Measurements from ENCODE around the gene CA12. TPM values are rescaled to one million over a fixed set of nuclear protein-coding genes. Genes with fewer than 3 reads are reported as not detected.

The CA12 gene
- polyA plus RNA-seq, 3 donors, result not detected

- Histone ChIP-seq H3K4me1 (ENCODE audit: control insufficient read depth in 1 of 2, insufficient read depth in 2 of 2, low read length in 2 of 2) (no peaks in the 10 kb centered on the region), H2AFZ (ENCODE audit: insufficient read depth, low read depth, low read length, poor library complexity, severe bottlenecking) (no peak overlapping the region), H3K27me3 (ENCODE audit: control insufficient read depth in 2 of 2, insufficient read depth in 2 of 2, low read length in 2 of 2) (no peaks in the 10 kb centered on the region), H3K9me3 (replicated peaks in 1 of 2; ENCODE audit: control insufficient read depth in 1 of 2, insufficient read depth in 1 of 2, low read length in 2 of 2) (no peaks in the 10 kb centered on the region), H3K4me2 (replicated peaks; ENCODE audit: extremely low read depth, low read length, poor library complexity, severe bottlenecking) (no peak overlapping the region), H3K27ac (ENCODE audit: low read depth in 1 of 2, low read length in 2 of 2) (no peak overlapping the region), H3K79me2 (ENCODE audit: insufficient read depth, low read length) (no peaks in the 10 kb centered on the region), H3K4me3 (replicated peaks in 1 of 3; ENCODE audit: low read depth in 2 of 3, low read length in 3 of 3) (no peak overlapping the region), H3K9ac (ENCODE audit: insufficient read depth, low read length, poor library complexity, severe bottlenecking) (no peak overlapping the region), H4K20me1 (ENCODE audit: insufficient read depth, low read length) (no peaks in the 10 kb centered on the region), H3K36me3 (replicated peaks in 1 of 2; ENCODE audit: control insufficient read depth in 1 of 2, insufficient read depth in 2 of 2, low read length in 2 of 2) (no peaks in the 10 kb centered on the region)
- Mint-ChIP-seq H3K4me1 (no peaks in the 10 kb centered on the region), H3K27me3 (ENCODE audit: low read depth in 3 of 3) (peaks cover 0 to 2% (median 1%) of the 10 kb centered on the region in 3 donors), H3K36me3 (no peaks in the 10 kb centered on the region), H3K9me3 (peaks cover 0 to 13% (median 2%) of the 10 kb centered on the region in 7 donors), H3K27ac (no peak overlapping the region), H3K4me3 (no peak overlapping the region)
- DNase-seq, result no peak
- intact Hi-C loops (cut with micrococcal nuclease), result no loop called here
- whole genome bisulfite sequencing (ENCODE audit: insufficient coverage), result 86% methylated on average over 1 of the region's 4 CpGs
- TF ChIP-seq CTCF (IDR thresholded peaks at IDR 0.05), result no peak
Observed at GRCh38 chr15:63411866-63412265, 30.2 kb upstream of the CA12 start.

DNA sequence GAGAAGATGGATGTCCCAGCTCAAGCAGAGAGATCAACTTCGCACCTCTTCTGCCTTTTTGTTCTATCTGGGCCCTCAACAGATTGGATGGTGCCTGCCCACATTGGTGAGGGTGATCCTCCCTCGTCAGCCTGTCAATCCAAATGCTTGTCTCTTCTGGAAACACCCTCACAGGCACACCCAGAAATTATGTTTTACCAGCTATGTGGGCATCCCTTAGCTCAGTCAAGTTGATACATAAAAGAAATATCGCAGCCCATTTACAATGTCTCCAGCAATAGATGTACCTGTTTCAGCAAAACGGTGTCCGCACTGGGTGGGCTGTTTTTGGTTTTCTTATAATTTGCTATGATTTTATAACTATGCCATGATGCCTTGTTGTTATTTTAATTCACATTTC, 27.5 kb upstream of the CA12 start:
- WGBS (ENCODE audit: insufficient coverage), result 90% methylated on average over 1 of the region's 5 CpGs
- H3K27me3 ChIP-seq (ENCODE audit: control insufficient read depth in 2 of 2, insufficient read depth in 2 of 2, low read length in 2 of 2), result no peaks in the 10 kb centered on the region
- no peak overlapping the region for H2AFZ ChIP-seq (ENCODE audit: insufficient read depth, low read depth, low read length, poor library complexity, severe bottlenecking)
- H3K36me3 ChIP-seq (replicated peaks in 1 of 2; ENCODE audit: control insufficient read depth in 1 of 2, insufficient read depth in 2 of 2, low read length in 2 of 2), result no peaks in the 10 kb centered on the region
- no peak overlapping the region for H3K9ac ChIP-seq (ENCODE audit: insufficient read depth, low read length, poor library complexity, severe bottlenecking)
- Mint-ChIP-seq H3K4me1 (peaks cover 24% of the 10 kb centered on the region), H3K4me3 (no peak overlapping the region), H3K27ac (peak overlapping the region in 1 of 7 donors; percentile 27), H3K9me3 (peaks cover 0 to 1% (median 0%) of the 10 kb centered on the region in 7 donors), H3K27me3 (ENCODE audit: low read depth in 3 of 3) (no peaks in the 10 kb centered on the region), H3K36me3 (no peaks in the 10 kb centered on the region)
- H3K4me3 ChIP-seq (replicated peaks in 1 of 3; ENCODE audit: low read depth in 2 of 3, low read length in 3 of 3), result no peak overlapping the region
- H3K4me2 ChIP-seq (replicated peaks; ENCODE audit: extremely low read depth, low read length, poor library complexity, severe bottlenecking), result no peak overlapping the region
- TF ChIP-seq CTCF (IDR thresholded peaks at IDR 0.05), result no peak
- no peak overlapping the region for H3K27ac ChIP-seq (ENCODE audit: low read depth in 1 of 2, low read length in 2 of 2)
- no peaks in the 10 kb centered on the region for H3K79me2 ChIP-seq (ENCODE audit: insufficient read depth, low read length)
- H3K9me3 ChIP-seq (replicated peaks in 1 of 2; ENCODE audit: control insufficient read depth in 1 of 2, insufficient read depth in 1 of 2, low read length in 2 of 2), result no peaks in the 10 kb centered on the region
- intact Hi-C loops (cut with micrococcal nuclease), result no loop called here
- no peak for DNase-seq
- no peaks in the 10 kb centered on the region for H4K20me1 ChIP-seq (ENCODE audit: insufficient read depth, low read length)
- peaks cover 11 to 22% of the 10 kb centered on the region in 2 donors for H3K4me1 ChIP-seq (ENCODE audit: control insufficient read depth in 1 of 2, insufficient read depth in 2 of 2, low read length in 2 of 2)

Data from CD14-positive monocyte (primary cell).